Measurements from ENCODE around the gene NGF. TPM values are rescaled to one million over a fixed set of nuclear protein-coding genes. Genes with fewer than 3 reads are reported as not detected.

NGF gene
- total and polyA plus RNA-seq, 9 donors = 1.2 to 5.8 (median 2.4) TPM

GRCh38 chr1:115274467-115274866, 63.6 kb downstream of the NGF start:
- WGBS (ENCODE audit: insufficient coverage) = 78% methylated on average over 4 of the region's 4 CpGs
- no peaks in the 10 kb centered on the region for H3K36me3 ChIP-seq (ENCODE audit: control insufficient read depth, insufficient read depth, low read length)
- peaks cover 8% of the 10 kb centered on the region for H3K9me3 ChIP-seq (replicated peaks; ENCODE audit: control insufficient read depth, low read depth, low read length)
- DNase-seq = no peak
- H3K27ac ChIP-seq (ENCODE audit: low read length) = no peak overlapping the region
- peaks cover 2% of the 10 kb centered on the region for H3K4me1 ChIP-seq (ENCODE audit: control insufficient read depth, insufficient read depth, low read length)
- H3K27me3 ChIP-seq (ENCODE audit: control insufficient read depth, insufficient read depth, low read length) = no peaks in the 10 kb centered on the region
- H3K4me3 ChIP-seq (ENCODE audit: low read length) = no peak overlapping the region

- 20% methylated on average over 4 of the region's 10 CpGs for WGBS (ENCODE audit: insufficient coverage)
- Histone ChIP-seq H3K4me1 (ENCODE audit: control insufficient read depth, insufficient read depth, low read length) (peaks cover 6% of the 10 kb centered on the region), H3K36me3 (ENCODE audit: control insufficient read depth, insufficient read depth, low read length) (no peaks in the 10 kb centered on the region), H3K9me3 (replicated peaks; ENCODE audit: control insufficient read depth, low read depth, low read length) (no peaks in the 10 kb centered on the region), H3K4me3 (ENCODE audit: low read length) (no peak overlapping the region), H3K27me3 (ENCODE audit: control insufficient read depth, insufficient read depth, low read length) (no peaks in the 10 kb centered on the region), H3K27ac (ENCODE audit: low read length) (no peak overlapping the region)
- peak; percentile 75 for DNase-seq
Observed at GRCh38 chr1:115266729-115267421, 71.2 kb downstream of the NGF start.

GRCh38 chr1:115265099-115265498, 73.0 kb downstream of the NGF start:
- no peak for DNase-seq
- Histone ChIP-seq H3K27me3 (ENCODE audit: control insufficient read depth, insufficient read depth, low read length) (no peaks in the 10 kb centered on the region), H3K36me3 (ENCODE audit: control insufficient read depth, insufficient read depth, low read length) (no peaks in the 10 kb centered on the region), H3K27ac (ENCODE audit: low read length) (no peak overlapping the region), H3K4me3 (ENCODE audit: low read length) (no peak overlapping the region), H3K4me1 (ENCODE audit: control insufficient read depth, insufficient read depth, low read length) (peaks cover 6% of the 10 kb centered on the region), H3K9me3 (replicated peaks; ENCODE audit: control insufficient read depth, low read depth, low read length) (no peaks in the 10 kb centered on the region)
- no CpG with 5 or more reads among the region's 1 CpG for WGBS (ENCODE audit: insufficient coverage)

- 50% methylated on average over 1 of the region's 4 CpGs for WGBS (ENCODE audit: insufficient coverage)
- Histone ChIP-seq H3K4me1 (ENCODE audit: control insufficient read depth, insufficient read depth, low read length) (peaks cover 6% of the 10 kb centered on the region), H3K27ac (ENCODE audit: low read length) (no peak overlapping the region), H3K27me3 (ENCODE audit: control insufficient read depth, insufficient read depth, low read length) (no peaks in the 10 kb centered on the region), H3K36me3 (ENCODE audit: control insufficient read depth, insufficient read depth, low read length) (no peaks in the 10 kb centered on the region), H3K9me3 (replicated peaks; ENCODE audit: control insufficient read depth, low read depth, low read length) (peaks cover 7% of the 10 kb centered on the region), H3K4me3 (ENCODE audit: low read length) (no peak overlapping the region)
- no peak for DNase-seq
Observed at GRCh38 chr1:115262886-115263285, 75.2 kb downstream of the NGF start.

GRCh38 chr1:115261496-115261895, 76.6 kb downstream of the NGF start:
- Histone ChIP-seq H3K27me3 (ENCODE audit: control insufficient read depth, insufficient read depth, low read length) (no peaks in the 10 kb centered on the region), H3K4me3 (ENCODE audit: low read length) (no peak overlapping the region), H3K9me3 (replicated peaks; ENCODE audit: control insufficient read depth, low read depth, low read length) (peaks cover 8% of the 10 kb centered on the region), H3K27ac (ENCODE audit: low read length) (peak overlapping the region; percentile 45), H3K4me1 (ENCODE audit: control insufficient read depth, insufficient read depth, low read length) (peaks cover 3% of the 10 kb centered on the region), H3K36me3 (ENCODE audit: control insufficient read depth, insufficient read depth, low read length) (no peaks in the 10 kb centered on the region)
- DNase-seq = peak; percentile 96
- no CpG with 5 or more reads among the region's 1 CpG for WGBS (ENCODE audit: insufficient coverage)

- DNase-seq = no peak
- Histone ChIP-seq H3K27me3 (ENCODE audit: control insufficient read depth, insufficient read depth, low read length) (no peaks in the 10 kb centered on the region), H3K4me1 (ENCODE audit: control insufficient read depth, insufficient read depth, low read length) (no peaks in the 10 kb centered on the region), H3K4me3 (ENCODE audit: low read length) (no peak overlapping the region), H3K27ac (ENCODE audit: low read length) (no peak overlapping the region), H3K36me3 (ENCODE audit: control insufficient read depth, insufficient read depth, low read length) (no peaks in the 10 kb centered on the region), H3K9me3 (replicated peaks; ENCODE audit: control insufficient read depth, low read depth, low read length) (peaks cover 8% of the 10 kb centered on the region)
- WGBS (ENCODE audit: insufficient coverage) = no CpG with 5 or more reads among the region's 3 CpGs
Observed at GRCh38 chr1:115258302-115258866, 79.7 kb downstream of the NGF start.

GRCh38 chr1:115257591-115257990, 80.5 kb downstream of the NGF start:
- H3K36me3 ChIP-seq (ENCODE audit: control insufficient read depth, insufficient read depth, low read length) = no peaks in the 10 kb centered on the region
- DNase-seq = no peak
- peaks cover 8% of the 10 kb centered on the region for H3K9me3 ChIP-seq (replicated peaks; ENCODE audit: control insufficient read depth, low read depth, low read length)
- no peak overlapping the region for H3K4me3 ChIP-seq (ENCODE audit: low read length)
- H3K27me3 ChIP-seq (ENCODE audit: control insufficient read depth, insufficient read depth, low read length) = no peaks in the 10 kb centered on the region
- no peak overlapping the region for H3K27ac ChIP-seq (ENCODE audit: low read length)
- H3K4me1 ChIP-seq (ENCODE audit: control insufficient read depth, insufficient read depth, low read length) = no peaks in the 10 kb centered on the region

GRCh38 chr1:115255154-115255553, 82.9 kb downstream of the NGF start:
- Histone ChIP-seq H3K27me3 (ENCODE audit: control insufficient read depth, insufficient read depth, low read length) (no peaks in the 10 kb centered on the region), H3K9me3 (replicated peaks; ENCODE audit: control insufficient read depth, low read depth, low read length) (peaks cover 8% of the 10 kb centered on the region), H3K27ac (ENCODE audit: low read length) (no peak overlapping the region), H3K4me3 (ENCODE audit: low read length) (no peak overlapping the region), H3K36me3 (ENCODE audit: control insufficient read depth, insufficient read depth, low read length) (no peaks in the 10 kb centered on the region), H3K4me1 (ENCODE audit: control insufficient read depth, insufficient read depth, low read length) (peaks cover 2% of the 10 kb centered on the region)
- DNase-seq = no peak
- WGBS (ENCODE audit: insufficient coverage) = no CpG with 5 or more reads among the region's 1 CpG

- no peaks in the 10 kb centered on the region for H3K9me3 ChIP-seq (replicated peaks; ENCODE audit: control insufficient read depth, low read depth, low read length)
- H3K4me3 ChIP-seq (ENCODE audit: low read length) = no peak overlapping the region
- H3K4me1 ChIP-seq (ENCODE audit: control insufficient read depth, insufficient read depth, low read length) = peaks cover 2% of the 10 kb centered on the region
- DNase-seq = no peak
- H3K27ac ChIP-seq (ENCODE audit: low read length) = no peak overlapping the region
- H3K36me3 ChIP-seq (ENCODE audit: control insufficient read depth, insufficient read depth, low read length) = no peaks in the 10 kb centered on the region
- no CpG with 5 or more reads among the region's 3 CpGs for WGBS (ENCODE audit: insufficient coverage)
- H3K27me3 ChIP-seq (ENCODE audit: control insufficient read depth, insufficient read depth, low read length) = no peaks in the 10 kb centered on the region
Observed at GRCh38 chr1:115252585-115252984, 85.5 kb downstream of the NGF start.

GRCh38 chr1:115251856-115252255, 86.2 kb downstream of the NGF start:
- H3K27me3 ChIP-seq (ENCODE audit: control insufficient read depth, insufficient read depth, low read length) = no peaks in the 10 kb centered on the region
- peak; percentile 86 for DNase-seq
- H3K9me3 ChIP-seq (replicated peaks; ENCODE audit: control insufficient read depth, low read depth, low read length) = no peaks in the 10 kb centered on the region
- H3K4me1 ChIP-seq (ENCODE audit: control insufficient read depth, insufficient read depth, low read length) = peaks cover 2% of the 10 kb centered on the region
- no CpG with 5 or more reads among the region's 2 CpGs for WGBS (ENCODE audit: insufficient coverage)
- H3K27ac ChIP-seq (ENCODE audit: low read length) = peak overlapping the region; percentile 56
- no peak overlapping the region for H3K4me3 ChIP-seq (ENCODE audit: low read length)
- no peaks in the 10 kb centered on the region for H3K36me3 ChIP-seq (ENCODE audit: control insufficient read depth, insufficient read depth, low read length)

Measured in muscle of leg (tissue), 11 donors.